Vagina (tissue), 2 donors: ENCODE measurements around the gene PLCB1. TPM values are rescaled to one million over a fixed set of nuclear protein-coding genes. Genes with fewer than 3 reads are reported as not detected.

Source experiments
- DNase-seq, 2 donors: peaks; one replicate each; pipeline ENCODE4 v3.0.0-alpha.2; 2017; ENCODE audit errors: extremely low spot score in 2 of 2
- H3K27ac ChIP-seq: fragments of 200-600 bp; sonication (generic); one replicate; pipeline ENCODE4 v1.5.1; 2019
- H3K27me3 ChIP-seq: fragments of 200-600 bp; sonication (generic); one replicate; pipeline ENCODE4 v1.5.1; 2019
- H3K36me3 ChIP-seq, 2 donors: fragments of 200-600 bp; sonication (generic); one replicate each; pipeline ENCODE4 v1.5.1; 2017 to 2019
- H3K4me1 ChIP-seq: fragments of 200-600 bp; sonication (generic); one replicate; pipeline ENCODE4 v1.5.1; 2019
- H3K4me3 ChIP-seq, 2 donors: fragments of 200-600 bp; sonication (generic); 1 replicate in 1 of 2; 2 replicates in 1 of 2; pipeline ENCODE4 v1.5.1; 2016 to 2019
- H3K9me3 ChIP-seq: fragments of 200-600 bp; sonication (generic); one replicate; pipeline ENCODE4 v1.5.1; 2019
- POLR2A ChIP-seq, 2 donors: fragments of 450-650 bp; IDR thresholded peaks; one replicate each; pipeline ENCODE4 v1.6.1; 2017; ENCODE audit warnings: antibody characterized with exemption in 2 of 2, mild to moderate bottlenecking in 2 of 2, moderate library complexity in 2 of 2
- POLR2AphosphoS5 ChIP-seq, 2 donors: sonication (generic); formaldehyde crosslinking; IDR thresholded peaks; one replicate each; pipeline ENCODE4 v1.9.0; 2017; ENCODE audit warnings: antibody characterized with exemption in 2 of 2, mild to moderate bottlenecking in 2 of 2, low read depth in 1 of 2; ENCODE audit not compliant: insufficient read depth in 1 of 2
- intact Hi-C: fragments of 100-400 bp; cut with DNase I; formaldehyde crosslinking; loops from one replicate; pipeline ENCODE4 v1.15.1; 2023
- total RNA-seq: library from RNA; depleted of rRNA; stranded (reverse); fragments of >200 nt; gene quantifications from one replicate; pipeline ENCODE4 v1.2.3, GENCODE V29; 2016
- TF ChIP-seq, protein P1 (sequence below), 3 experiments: fragments of 450-650 bp in 2 of 3; fragments of 200-600 bp in 1 of 3; sonication (generic) in 1 of 3; IDR thresholded peaks; one replicate each; pipeline ENCODE4 v1.5.1; 2017 to 2019; ENCODE audit warnings: antibody characterized with exemption in 3 of 3, mild to moderate bottlenecking in 2 of 3, moderate library complexity in 2 of 3

PLCB1 gene
- total RNA-seq, 1 donor from 2014 or later = 32.4 TPM

DNA sequence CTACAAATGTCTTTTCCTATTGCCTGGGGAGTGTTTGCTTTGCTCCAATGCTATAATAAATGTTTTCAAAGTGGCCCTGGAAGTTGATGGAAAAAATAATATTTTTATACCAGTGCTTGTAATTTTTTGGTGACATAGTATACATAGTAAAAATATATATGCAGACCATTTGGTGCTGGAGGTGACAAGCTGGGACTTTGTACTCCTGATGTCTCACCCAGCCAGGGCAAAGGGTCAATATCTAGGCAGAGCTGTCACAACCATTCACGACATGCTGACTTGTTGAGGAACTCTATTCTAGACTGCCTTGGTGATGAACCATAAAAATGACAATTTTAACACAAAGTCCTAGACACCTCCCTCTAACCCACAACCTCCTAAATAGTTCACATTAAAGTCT, 203.0 kb downstream of the PLCB1 start:
- TF ChIP-seq, protein P1, sequence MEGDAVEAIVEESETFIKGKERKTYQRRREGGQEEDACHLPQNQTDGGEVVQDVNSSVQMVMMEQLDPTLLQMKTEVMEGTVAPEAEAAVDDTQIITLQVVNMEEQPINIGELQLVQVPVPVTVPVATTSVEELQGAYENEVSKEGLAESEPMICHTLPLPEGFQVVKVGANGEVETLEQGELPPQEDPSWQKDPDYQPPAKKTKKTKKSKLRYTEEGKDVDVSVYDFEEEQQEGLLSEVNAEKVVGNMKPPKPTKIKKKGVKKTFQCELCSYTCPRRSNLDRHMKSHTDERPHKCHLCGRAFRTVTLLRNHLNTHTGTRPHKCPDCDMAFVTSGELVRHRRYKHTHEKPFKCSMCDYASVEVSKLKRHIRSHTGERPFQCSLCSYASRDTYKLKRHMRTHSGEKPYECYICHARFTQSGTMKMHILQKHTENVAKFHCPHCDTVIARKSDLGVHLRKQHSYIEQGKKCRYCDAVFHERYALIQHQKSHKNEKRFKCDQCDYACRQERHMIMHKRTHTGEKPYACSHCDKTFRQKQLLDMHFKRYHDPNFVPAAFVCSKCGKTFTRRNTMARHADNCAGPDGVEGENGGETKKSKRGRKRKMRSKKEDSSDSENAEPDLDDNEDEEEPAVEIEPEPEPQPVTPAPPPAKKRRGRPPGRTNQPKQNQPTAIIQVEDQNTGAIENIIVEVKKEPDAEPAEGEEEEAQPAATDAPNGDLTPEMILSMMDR (IDR thresholded peaks at IDR 0.05) = no peak
- no peak for TF ChIP-seq POLR2A (IDR thresholded peaks at IDR 0.05)
- TF ChIP-seq POLR2AphosphoS5 (IDR thresholded peaks at IDR 0.05; ENCODE audit: insufficient read depth in 1 of 2, low read depth in 1 of 2) = no peak
- no peak for DNase-seq
- Histone ChIP-seq H3K27ac (no peak overlapping the region), H3K4me3 (no peak overlapping the region), H3K36me3 (no peaks in the 10 kb centered on the region), H3K4me1 (no peaks in the 10 kb centered on the region), H3K27me3 (no peaks in the 10 kb centered on the region), H3K9me3 (no peaks in the 10 kb centered on the region)
- intact Hi-C loops = no loop called here

DNA sequence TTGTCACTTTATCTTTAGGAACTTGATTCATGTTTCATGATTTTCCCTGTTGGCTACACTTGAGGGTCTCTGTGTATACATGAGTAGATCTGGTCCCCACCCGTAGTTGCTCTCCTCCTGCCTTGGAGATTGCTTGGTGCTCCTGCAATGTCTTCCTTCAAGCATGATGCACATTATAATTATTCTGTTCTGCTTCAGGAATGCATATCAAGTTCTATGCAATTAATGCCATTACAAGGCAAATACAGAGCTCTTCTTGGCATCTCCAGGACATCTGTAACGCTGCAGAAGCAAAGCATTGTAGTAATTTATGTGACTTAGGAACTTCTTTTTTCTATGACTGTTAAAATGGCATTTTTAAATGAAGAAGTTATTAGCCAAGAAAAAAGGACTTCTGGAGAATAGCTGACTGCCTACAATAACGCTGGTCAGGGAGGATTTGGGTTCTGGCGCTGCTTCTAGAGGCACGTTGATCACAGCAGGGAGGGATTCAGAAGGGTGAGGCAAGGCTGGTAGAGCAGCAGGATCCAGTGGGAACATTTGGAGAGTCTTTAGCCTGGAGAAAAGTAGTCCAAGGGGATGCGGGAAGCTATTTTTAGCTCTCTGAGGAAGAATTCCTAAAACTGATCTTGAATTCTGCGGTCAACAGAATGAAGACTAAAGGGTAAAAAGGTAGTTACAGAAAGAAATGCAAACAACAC, 203.6 kb downstream of the PLCB1 start:
- TF ChIP-seq, protein P1 (IDR thresholded peaks at IDR 0.05) = no peak
- TF ChIP-seq POLR2AphosphoS5 (IDR thresholded peaks at IDR 0.05; ENCODE audit: insufficient read depth in 1 of 2, low read depth in 1 of 2) (no peak), POLR2A (IDR thresholded peaks at IDR 0.05) (no peak)

DNA sequence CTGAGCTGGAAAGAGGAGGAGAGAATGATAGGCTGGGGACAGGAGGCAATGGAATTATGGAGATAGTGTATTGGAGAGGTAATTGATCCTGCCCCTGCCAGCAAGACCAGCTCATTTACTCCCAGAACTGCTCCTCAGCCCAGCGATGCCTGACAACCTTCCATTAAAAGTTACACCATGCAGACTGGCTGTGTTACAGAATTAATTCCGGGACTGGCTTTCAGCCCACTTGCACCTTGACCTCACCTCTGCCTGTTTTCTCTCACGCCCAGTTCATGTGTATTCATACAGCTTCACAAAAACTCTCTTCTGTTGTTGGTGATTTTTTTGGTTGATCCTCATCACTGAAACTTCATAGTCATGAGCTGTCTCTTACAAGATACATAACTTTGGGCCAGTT, 207.3 kb downstream of the PLCB1 start:
- no peak for DNase-seq
- no peaks in the 10 kb centered on the region for H3K4me1 ChIP-seq

More for the DNA sequence above, 203.6 kb downstream of the PLCB1 start:
- Histone ChIP-seq H3K36me3 (no peaks in the 10 kb centered on the region), H3K4me3 (no peak overlapping the region), H3K4me1 (no peaks in the 10 kb centered on the region), H3K9me3 (no peaks in the 10 kb centered on the region), H3K27ac (no peak overlapping the region), H3K27me3 (no peaks in the 10 kb centered on the region)
- intact Hi-C loops = no loop called here
- no peak for DNase-seq

DNA sequence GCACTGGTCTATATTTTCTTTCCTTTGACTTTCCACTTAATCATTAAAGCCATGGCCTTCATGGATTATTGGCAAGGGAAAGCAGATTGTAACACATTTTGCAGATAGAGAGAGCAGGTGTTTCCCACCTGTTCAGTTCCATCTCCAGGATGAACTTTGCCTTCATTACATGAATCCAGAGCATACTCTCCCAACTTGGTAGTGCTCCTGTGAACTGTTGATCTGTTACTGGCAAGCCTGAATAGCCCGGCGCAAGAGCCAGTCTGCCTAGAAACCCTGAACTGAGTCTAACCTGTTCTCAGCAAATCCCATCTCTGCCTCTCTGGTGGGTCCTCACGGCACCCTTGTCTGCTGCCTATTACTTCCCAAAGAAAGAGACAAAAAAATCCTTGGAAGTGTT, 210.3 kb downstream of the PLCB1 start:
- H3K4me3 ChIP-seq = no peak overlapping the region

More for the DNA sequence above, 207.3 kb downstream of the PLCB1 start:
- Histone ChIP-seq H3K36me3 (no peaks in the 10 kb centered on the region), H3K27me3 (no peaks in the 10 kb centered on the region), H3K4me3 (no peak overlapping the region), H3K9me3 (no peaks in the 10 kb centered on the region), H3K27ac (no peak overlapping the region)
- TF ChIP-seq POLR2A (IDR thresholded peaks at IDR 0.05) (no peak), POLR2AphosphoS5 (IDR thresholded peaks at IDR 0.05; ENCODE audit: insufficient read depth in 1 of 2, low read depth in 1 of 2) (no peak)
- TF ChIP-seq, protein P1 (IDR thresholded peaks at IDR 0.05) = no peak
- intact Hi-C loops = no loop called here

DNA sequence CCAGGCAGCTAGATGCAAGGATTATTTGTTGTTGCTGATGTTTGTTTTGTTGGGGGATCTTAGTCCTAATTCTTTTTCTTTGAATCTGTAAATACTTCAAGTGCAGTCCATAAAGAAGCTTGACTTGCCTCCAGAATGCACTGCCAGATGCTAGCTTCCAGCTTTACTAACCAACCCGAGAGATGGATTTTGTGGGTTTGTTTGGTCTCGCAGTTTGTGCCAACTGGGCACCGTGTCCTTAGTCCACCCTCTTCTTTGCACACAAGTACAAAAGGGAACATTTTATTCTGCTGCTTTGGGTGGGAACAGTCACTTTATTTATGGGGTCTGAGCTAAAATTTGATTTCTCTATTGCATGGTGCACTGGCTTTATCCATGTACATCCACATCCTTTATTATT, 212.0 kb downstream of the PLCB1 start:
- TF ChIP-seq POLR2AphosphoS5 (IDR thresholded peaks at IDR 0.05; ENCODE audit: insufficient read depth in 1 of 2, low read depth in 1 of 2) (no peak), POLR2A (IDR thresholded peaks at IDR 0.05) (no peak)
- TF ChIP-seq, protein P1 (IDR thresholded peaks at IDR 0.05) = no peak
- Histone ChIP-seq H3K4me3 (no peak overlapping the region), H3K27me3 (no peaks in the 10 kb centered on the region), H3K36me3 (no peaks in the 10 kb centered on the region), H3K4me1 (no peaks in the 10 kb centered on the region), H3K9me3 (no peaks in the 10 kb centered on the region), H3K27ac (no peak overlapping the region)
- intact Hi-C loops = no loop called here
- no peak for DNase-seq

More for the DNA sequence above, 210.3 kb downstream of the PLCB1 start:
- H3K4me1 ChIP-seq = no peaks in the 10 kb centered on the region
- intact Hi-C loops = no loop called here
- no peaks in the 10 kb centered on the region for H3K27me3 ChIP-seq
- H3K9me3 ChIP-seq = no peaks in the 10 kb centered on the region
- no peak for DNase-seq
- TF ChIP-seq POLR2AphosphoS5 (IDR thresholded peaks at IDR 0.05; ENCODE audit: insufficient read depth in 1 of 2, low read depth in 1 of 2) (no peak), POLR2A (IDR thresholded peaks at IDR 0.05) (no peak)
- TF ChIP-seq, protein P1 (IDR thresholded peaks at IDR 0.05) = no peak
- H3K36me3 ChIP-seq = no peaks in the 10 kb centered on the region
- H3K27ac ChIP-seq = no peak overlapping the region
